Measurements from ENCODE around the gene ADSS1.

The ADSS1 gene

GRCh38 chr14:104757238-104757585 lies 33.2 kb downstream of the ADSS1 start:
- no peak for TF ChIP-seq GATA3 (IDR thresholded peaks at IDR 0.05; ENCODE audit: low read depth, low read length)
- TF ChIP-seq GATA2 (IDR thresholded peaks at IDR 0.05; ENCODE audit: low read depth, low read length), result no peak

GRCh38 chr14:104757681-104758392 lies 33.8 kb downstream of the ADSS1 start:
- TF ChIP-seq GATA3 (IDR thresholded peaks at IDR 0.05; ENCODE audit: low read depth, low read length) (no peak), GATA2 (IDR thresholded peaks at IDR 0.05; ENCODE audit: low read depth, low read length) (no peak)

- TF ChIP-seq GATA2 (IDR thresholded peaks at IDR 0.05; ENCODE audit: low read depth, low read length) (no peak), GATA3 (IDR thresholded peaks at IDR 0.05; ENCODE audit: low read depth, low read length) (no peak)
Observed at GRCh38 chr14:104758981-104759969, 35.2 kb downstream of the ADSS1 start.

GRCh38 chr14:104765517-104765916 lies 41.5 kb downstream of the ADSS1 start:
- TF ChIP-seq GATA2 (IDR thresholded peaks at IDR 0.05; ENCODE audit: low read depth, low read length) (no peak), GATA3 (IDR thresholded peaks at IDR 0.05; ENCODE audit: low read depth, low read length) (no peak)

GRCh38 chr14:104766256-104766862 lies 42.3 kb downstream of the ADSS1 start:
- TF ChIP-seq GATA3 (IDR thresholded peaks at IDR 0.05; ENCODE audit: low read depth, low read length), result no peak
- TF ChIP-seq GATA2 (IDR thresholded peaks at IDR 0.05; ENCODE audit: low read depth, low read length), result no peak

- TF ChIP-seq GATA3 (IDR thresholded peaks at IDR 0.05; ENCODE audit: low read depth, low read length), result no peak
- no peak for TF ChIP-seq GATA2 (IDR thresholded peaks at IDR 0.05; ENCODE audit: low read depth, low read length)
Observed at GRCh38 chr14:104766863-104767633, 43.0 kb downstream of the ADSS1 start.

- TF ChIP-seq GATA2 (IDR thresholded peaks at IDR 0.05; ENCODE audit: low read depth, low read length) (no peak), GATA3 (IDR thresholded peaks at IDR 0.05; ENCODE audit: low read depth, low read length) (no peak)
Observed at GRCh38 chr14:104767634-104767918, 43.5 kb downstream of the ADSS1 start.

GRCh38 chr14:104768437-104769323 lies 44.7 kb downstream of the ADSS1 start:
- no peak for TF ChIP-seq GATA2 (IDR thresholded peaks at IDR 0.05; ENCODE audit: low read depth, low read length)
- no peak for TF ChIP-seq GATA3 (IDR thresholded peaks at IDR 0.05; ENCODE audit: low read depth, low read length)

- no peak for TF ChIP-seq GATA3 (IDR thresholded peaks at IDR 0.05; ENCODE audit: low read depth, low read length)
- no peak for TF ChIP-seq GATA2 (IDR thresholded peaks at IDR 0.05; ENCODE audit: low read depth, low read length)
Observed at GRCh38 chr14:104769324-104770071, 45.5 kb downstream of the ADSS1 start.

GRCh38 chr14:104770072-104770579 lies 46.1 kb downstream of the ADSS1 start:
- TF ChIP-seq GATA2 (IDR thresholded peaks at IDR 0.05; ENCODE audit: low read depth, low read length), result no peak
- TF ChIP-seq GATA3 (IDR thresholded peaks at IDR 0.05; ENCODE audit: low read depth, low read length), result no peak

- TF ChIP-seq GATA3 (IDR thresholded peaks at IDR 0.05; ENCODE audit: low read depth, low read length) (no peak), GATA2 (IDR thresholded peaks at IDR 0.05; ENCODE audit: low read depth, low read length) (no peak)
Observed at GRCh38 chr14:104770851-104771272, 46.8 kb downstream of the ADSS1 start.

- TF ChIP-seq GATA3 (IDR thresholded peaks at IDR 0.05; ENCODE audit: low read depth, low read length) (no peak), GATA2 (IDR thresholded peaks at IDR 0.05; ENCODE audit: low read depth, low read length) (no peak)
Observed at GRCh38 chr14:104771374-104771773, 47.3 kb downstream of the ADSS1 start.

Measured in SH-SY5Y (cell line).